B cell (primary cell): Measurements from ENCODE around the gene KRTAP12-2.

Source experiments
- CTCF ChIP-seq: fragments of 200-600 bp; IDR thresholded peaks from one replicate; pipeline ENCODE4 v1.8.0; 2022; ENCODE audit warnings: antibody characterized with exemption, mild to moderate bottlenecking
- EZH2 ChIP-seq: IDR thresholded peaks from 2 replicates; pipeline ENCODE4 v1.6.1; 2012; ENCODE audit warnings: borderline replicate concordance, low read depth, mild to moderate bottlenecking, moderate library complexity, low read length; ENCODE audit not compliant: insufficient read depth, poor library complexity, severe bottlenecking

- TF ChIP-seq EZH2: no peak
- no peak for TF ChIP-seq CTCF
Measured at GRCh38 chr21:44648557-44649311, 18.0 kb downstream of the KRTAP12-2 start.
